Panc1 (cell line): ENCODE data around the gene PLK1. TPM values are rescaled to one million over a fixed set of nuclear protein-coding genes. Genes with fewer than 3 reads are reported as not detected.

Experiments used
- ATAC-seq: fragments of 200-7000 bp; cut with Tn5 transposase; 2 replicates; pipeline ENCODE4 v1.9.1; 2020; ENCODE audit warnings: mild to moderate bottlenecking, moderate library complexity
- BruUV-seq: library from RNA; stranded (reverse); fragments of 400-500 nt; replicated peaks from 2 replicates; lab custom pipeline; 2021; lab: Mats Ljungman, UMichigan
- CTCF ChIA-PET: fragments of 300-600 bp; sonication (Branson Sonifier 250); formaldehyde crosslinking; loops from one replicate; lab custom pipeline; 2022; ENCODE audit warnings: antibody characterized with exemption; lab: Charles Lee
- POLR2A ChIA-PET: fragments of 300-600 bp; sonication (Branson Sonifier 250); formaldehyde crosslinking; loops from one replicate; lab custom pipeline; 2022; ENCODE audit warnings: antibody characterized with exemption; lab: Charles Lee
- DNase-seq: peaks from one replicate; pipeline ENCODE4 v3.0.0-alpha.2; 2010; ENCODE audit warnings: low read depth, low spot score
- H3K27ac ChIP-seq: 2 replicates; pipeline ENCODE4 v1.5.1; 2011; ENCODE audit warnings: mild to moderate bottlenecking, low read length, inconsistent platforms
- H3K27me3 ChIP-seq: fragments of 200-500 bp; sonication (Bioruptor generic); 2 replicates; pipeline ENCODE4 v1.6.0; 2014; ENCODE audit warnings: low read length, inconsistent platforms; ENCODE audit not compliant: control insufficient read depth, insufficient read depth
- H3K36me3 ChIP-seq: fragments of 200-500 bp; sonication (Bioruptor generic); 2 replicates; pipeline ENCODE4 v1.5.1; 2014; ENCODE audit warnings: inconsistent platforms, mild to moderate bottlenecking, low read length, moderate library complexity; ENCODE audit not compliant: control insufficient read depth, insufficient read depth
- H3K4me1 ChIP-seq: 2 replicates; pipeline ENCODE4 v1.5.1; 2011; ENCODE audit warnings: inconsistent platforms, mild to moderate bottlenecking, low read length, moderate library complexity; ENCODE audit not compliant: control insufficient read depth, insufficient read depth
- H3K4me3 ChIP-seq, 2 experiments: 2 replicates each; pipeline ENCODE4 v1.5.1; 2011 to 2012; ENCODE audit warnings: low read depth in 2 of 2, low read length in 2 of 2, mild to moderate bottlenecking in 2 of 2, inconsistent platforms in 1 of 2, moderate library complexity in 1 of 2
- H3K9me3 ChIP-seq: fragments of 200-500 bp; sonication (Bioruptor generic); 2 replicates; pipeline ENCODE4 v1.5.1; 2014; ENCODE audit warnings: low read depth, mild to moderate bottlenecking, inconsistent platforms, low read length, moderate library complexity; ENCODE audit not compliant: control insufficient read depth, insufficient read depth
- CTCF ChIP-seq: fragments of 450-650 bp; IDR thresholded peaks from 2 replicates; pipeline ENCODE4 v1.5.1; 2017; ENCODE audit warnings: mild to moderate bottlenecking
- POLR2AphosphoS5 ChIP-seq: IDR thresholded peaks from 2 replicates; pipeline ENCODE4 v1.6.1; 2012; ENCODE audit warnings: mild to moderate bottlenecking, low read depth, low read length, moderate library complexity
- REST ChIP-seq, 2 experiments: IDR thresholded peaks; 2 replicates each; pipeline ENCODE4 v1.6.1; 2011 to 2012; ENCODE audit warnings: low read depth in 2 of 2, control low read depth in 1 of 2, low read length in 1 of 2, mild to moderate bottlenecking in 1 of 2, moderate library complexity in 1 of 2; ENCODE audit not compliant: insufficient read depth in 1 of 2
- SIN3A ChIP-seq: IDR thresholded peaks from 2 replicates; pipeline ENCODE4 v1.6.1; 2012; ENCODE audit warnings: low read depth, mild to moderate bottlenecking, low read length, moderate library complexity, borderline replicate concordance; ENCODE audit not compliant: insufficient read depth
- TCF7L2 ChIP-seq: IDR thresholded peaks from 2 replicates; pipeline ENCODE4 v1.6.1; 2011; ENCODE audit warnings: mild to moderate bottlenecking, low read depth, low read length, inconsistent platforms
- in situ Hi-C: cut with HindIII; loops from 2 replicates; pipeline ENCODE4 v1.10.0; 2016; ENCODE audit warnings: low sequenced_read_pairs, low pct_unique_long_range_greater_than_20kb
- intact Hi-C: fragments of 100-400 bp; cut with micrococcal nuclease; formaldehyde crosslinking; loops from one replicate; pipeline ENCODE4 v1.10.0; 2022; ENCODE audit not compliant: unreplicated experiment
- total RNA-seq: library from RNA; stranded (reverse); gene quantifications from one replicate; pipeline ENCODE4 v1.2.1, GENCODE V29; 2021; ENCODE audit not compliant: unreplicated experiment

Gene PLK1
- total RNA-seq, 1 experiment from 2014 or later, result 94.8 TPM

- no TSS peak for BruUV-seq
These were observed 13.6 kb downstream of the PLK1 start for GRCh38 chr16:23692190-23692837.

GRCh38 chr16:23694265-23694643 is 15.6 kb downstream of the PLK1 start:
- Histone ChIP-seq H3K4me3 (no peak overlapping the region), H3K9me3 (no peaks in the 10 kb centered on the region), H3K27ac (no peak overlapping the region), H3K4me1 (no peaks in the 10 kb centered on the region), H3K36me3 (no peaks in the 10 kb centered on the region), H3K27me3 (no peaks in the 10 kb centered on the region)
- in situ Hi-C loops, result no loop called here
- no TSS peak for BruUV-seq
- POLR2A ChIA-PET, result no interaction called here
- ATAC-seq (no peak), DNase-seq (no peak)
- no peak for TF ChIP-seq CTCF
- no peak for TF ChIP-seq REST (IDR thresholded peaks at IDR 0.05; ENCODE audit: insufficient read depth in 1 of 2, low read depth in 2 of 2, low read length in 1 of 2)
- TF ChIP-seq TCF7L2, result no peak
- no peak for TF ChIP-seq POLR2AphosphoS5
- TF ChIP-seq SIN3A, result no peak
- intact Hi-C loops, result no loop called here
- CTCF ChIA-PET, result no interaction called here

More at GRCh38 chr16:23692190-23692837, 13.6 kb downstream of the PLK1 start:
- Histone ChIP-seq H3K4me1 (no peaks in the 10 kb centered on the region), H3K27me3 (no peaks in the 10 kb centered on the region), H3K27ac (no peak overlapping the region), H3K4me3 (no peak overlapping the region), H3K9me3 (no peaks in the 10 kb centered on the region), H3K36me3 (peaks cover 5% of the 10 kb centered on the region)
- DNase-seq (no peak), ATAC-seq (peak; percentile 9; the same call in 1 of the 2 replicates)
- TF ChIP-seq POLR2AphosphoS5, result no peak
- TF ChIP-seq REST (IDR thresholded peaks at IDR 0.05; ENCODE audit: insufficient read depth in 1 of 2, low read depth in 2 of 2, low read length in 1 of 2), result no peak
- TF ChIP-seq TCF7L2, result no peak
- TF ChIP-seq CTCF, result no peak
- TF ChIP-seq SIN3A, result no peak
- ChIA-PET CTCF (no interaction called here), POLR2A (no interaction called here)
- in situ Hi-C loops (no loop called here), intact Hi-C loops (no loop called here)
